NCI-H2196 (cell line): ENCODE results near the gene ITGA8.
"Not testable (repeated sequence)": the region's sequence is repeated elsewhere in the genome, so short reads cannot be mapped to it uniquely, and the experiment has no call there.

Experiments used
- DNase-seq: peaks from one replicate; lab custom pipeline; 2025; ENCODE audit not compliant: unreplicated experiment; lab: John Stamatoyannopoulos, UW

The ITGA8 gene

DNA sequence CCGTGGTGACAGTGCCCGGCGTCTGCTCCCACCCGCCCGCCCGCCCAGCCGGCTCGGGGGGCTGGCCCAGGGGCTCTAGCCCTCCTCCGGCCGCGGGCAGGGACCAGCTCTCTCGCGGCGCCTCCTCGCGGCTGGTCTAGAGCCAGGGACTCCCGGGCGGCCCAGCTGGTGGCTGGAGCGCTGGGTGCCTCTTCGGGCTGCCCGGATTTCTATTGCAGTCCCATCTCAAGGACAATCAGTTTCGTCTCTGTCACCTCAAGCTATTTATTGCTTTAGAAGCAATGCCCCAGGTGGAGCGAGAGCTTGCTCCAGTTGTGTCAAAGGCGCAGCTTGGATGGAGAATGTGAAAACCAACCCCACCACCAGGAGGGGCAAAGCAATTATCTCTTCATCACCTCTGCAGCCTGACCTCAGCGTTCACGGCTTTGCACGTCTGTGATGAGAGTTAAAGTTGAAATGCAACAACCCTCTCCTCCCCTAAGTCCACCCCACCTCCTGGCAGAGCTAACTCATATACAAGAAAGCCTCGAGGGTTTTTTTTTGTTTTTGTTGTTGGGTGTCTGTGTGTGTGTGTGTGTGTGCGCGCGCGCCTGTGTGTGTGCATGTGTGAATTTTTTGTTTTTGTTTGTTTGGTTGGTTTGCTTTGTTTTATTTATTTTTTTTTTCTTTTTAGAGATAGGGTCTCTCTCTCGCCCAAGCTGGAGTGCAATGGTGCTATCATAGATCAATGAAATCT is at the start of gene ITGA8:
TSS of gene ITGA8 (minus strand) at position 24 of the 736 bp plus-strand sequence. CDS start 151 bp downstream, outside the sequence.
- DNase-seq: no peak

DNA sequence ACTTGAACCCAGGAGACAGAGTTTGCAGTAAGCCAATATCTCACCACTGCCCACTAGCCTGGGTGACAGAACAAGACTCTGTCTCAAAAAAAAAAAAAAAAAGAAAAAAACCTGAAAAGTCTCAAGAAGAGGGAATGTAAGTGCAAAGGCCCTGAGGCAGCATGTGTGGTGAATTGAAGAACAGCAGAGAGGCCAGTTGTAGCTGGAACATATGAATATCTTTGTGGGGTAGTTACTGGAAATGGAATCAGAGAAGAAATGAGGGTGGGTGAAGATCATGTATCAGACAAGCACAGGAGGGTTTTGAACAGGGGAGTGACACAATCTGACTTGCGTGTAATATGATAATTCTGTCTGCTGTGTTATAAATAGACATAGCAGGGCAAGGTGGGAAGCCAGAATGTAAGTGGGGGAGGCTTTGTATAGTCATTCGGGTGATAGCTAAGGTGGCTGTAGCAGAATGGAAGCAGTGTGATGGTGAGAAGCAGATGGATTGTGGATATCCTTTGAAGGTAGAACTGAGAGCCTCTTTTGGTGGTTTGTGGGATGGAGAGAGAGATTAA is 45.3 kb upstream of the ITGA8 start:
- DNase-seq: no peak

DNA sequence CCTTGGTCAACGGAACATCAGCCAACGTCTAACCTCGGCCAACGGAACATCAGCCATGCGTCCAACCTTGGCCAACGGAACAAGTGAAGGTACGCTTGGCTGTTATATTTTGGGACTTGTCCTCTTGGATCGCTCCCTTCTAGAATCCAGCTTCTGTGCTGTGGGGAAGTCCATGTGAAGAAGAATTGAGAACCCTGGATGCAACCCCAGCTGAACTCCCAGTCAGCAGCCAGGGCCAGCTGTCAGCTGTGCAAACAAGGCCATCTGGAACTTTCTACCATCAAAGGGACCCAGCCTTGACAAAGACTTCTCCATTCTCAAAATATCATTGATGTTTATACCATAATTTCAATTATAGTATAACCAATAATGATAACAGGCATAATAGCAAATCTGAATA is 43.3 kb upstream of the ITGA8 start:
- DNase-seq: no peak

DNA sequence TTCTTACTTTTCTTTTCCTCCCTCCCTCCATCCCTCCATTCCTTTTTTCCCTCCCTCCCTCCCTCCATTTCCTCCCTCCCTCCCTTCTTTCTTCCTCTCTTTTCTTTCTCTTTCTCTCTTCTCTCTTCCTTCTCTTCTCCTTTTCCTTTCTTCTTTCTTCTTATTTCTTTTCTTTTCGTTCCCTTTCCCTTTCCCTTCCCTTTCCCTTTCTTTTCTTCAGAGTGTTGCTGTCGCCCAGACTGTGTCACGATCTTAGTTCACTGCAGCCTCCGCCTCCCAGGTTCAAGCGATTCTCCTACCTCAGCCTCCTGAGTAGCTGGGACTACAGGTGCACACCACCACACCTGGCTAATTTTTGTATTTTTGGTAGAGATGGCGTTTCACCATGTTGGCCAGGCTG is 42.5 kb upstream of the ITGA8 start:
- DNase-seq: not testable (repeated sequence)

DNA sequence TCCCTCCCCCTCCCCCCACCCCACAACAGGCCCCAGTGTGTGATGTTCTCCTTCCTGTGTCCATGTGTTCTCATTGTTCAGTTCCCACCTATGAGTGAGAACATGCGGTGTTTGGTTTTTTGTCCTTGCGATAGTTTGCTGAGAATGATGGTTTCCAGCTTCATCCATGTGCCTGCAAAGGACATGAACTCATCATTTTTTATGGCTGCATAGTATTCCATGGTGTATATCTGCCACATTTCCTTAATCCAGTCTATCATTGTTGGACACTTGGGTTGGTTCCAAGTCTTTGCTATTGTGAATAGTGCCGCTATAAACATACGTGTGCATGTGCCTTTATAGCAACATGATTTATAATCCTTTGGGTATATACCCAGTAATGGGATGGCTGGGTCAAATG is 41.5 kb upstream of the ITGA8 start:
- not testable (repeated sequence) for DNase-seq

DNA sequence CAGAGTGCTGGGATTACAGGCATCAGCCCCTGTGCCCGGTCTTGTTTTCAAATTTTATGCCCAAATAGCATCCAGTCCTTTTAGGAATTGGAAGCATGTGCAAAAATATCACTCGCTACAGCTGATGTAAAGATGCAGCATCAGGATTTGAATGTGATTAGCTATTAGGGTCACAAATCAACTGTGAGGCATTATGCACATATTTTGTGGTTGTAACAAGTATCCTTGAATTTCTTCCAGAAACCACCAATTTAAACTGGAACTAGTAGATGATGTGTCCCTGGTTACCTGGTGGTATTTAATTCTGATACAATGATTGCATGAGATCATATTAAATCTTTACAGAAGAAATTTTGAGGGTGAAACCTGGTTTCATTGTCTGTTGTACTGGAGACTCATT is 41.0 kb upstream of the ITGA8 start:
- DNase-seq: no peak

DNA sequence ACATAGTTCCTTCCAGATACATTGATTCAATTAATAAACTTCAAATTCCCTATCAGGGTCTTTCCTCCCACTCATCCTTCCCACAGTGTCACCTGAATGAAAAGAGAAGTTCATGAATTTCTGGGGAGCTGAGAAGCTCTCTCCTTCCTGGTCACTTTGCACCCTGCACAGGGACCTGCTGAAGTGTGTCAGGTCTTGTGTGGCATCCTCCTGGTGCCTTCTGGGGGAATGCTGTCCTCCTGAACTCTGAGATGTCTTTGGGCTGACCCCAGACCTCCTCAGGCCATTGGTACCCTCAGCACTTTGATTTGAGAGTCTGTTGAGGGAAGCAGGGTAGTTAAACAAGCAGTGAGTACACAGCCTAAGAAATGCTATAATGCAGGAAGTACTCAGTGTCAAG is 39.5 kb upstream of the ITGA8 start:
- DNase-seq: no peak

DNA sequence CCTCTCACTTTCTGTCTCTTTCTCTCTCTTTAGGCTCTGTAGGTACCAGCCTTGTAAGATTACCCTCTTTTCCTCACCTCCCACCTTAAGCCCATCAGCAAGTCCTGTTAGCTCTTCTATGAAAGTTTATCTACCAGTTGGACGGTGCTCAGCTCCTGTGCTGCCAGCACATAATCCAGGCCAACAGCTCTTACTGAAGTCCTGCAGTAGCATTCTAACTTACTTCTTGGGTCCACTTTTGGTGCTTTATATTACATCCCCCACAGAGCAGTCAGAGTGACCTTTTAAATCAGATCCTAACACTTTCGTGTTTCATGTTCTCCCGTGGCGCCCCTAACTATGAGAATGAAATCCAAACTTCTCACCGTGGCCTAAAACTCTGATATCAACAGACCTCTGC is 38.9 kb upstream of the ITGA8 start:
- no peak for DNase-seq

DNA sequence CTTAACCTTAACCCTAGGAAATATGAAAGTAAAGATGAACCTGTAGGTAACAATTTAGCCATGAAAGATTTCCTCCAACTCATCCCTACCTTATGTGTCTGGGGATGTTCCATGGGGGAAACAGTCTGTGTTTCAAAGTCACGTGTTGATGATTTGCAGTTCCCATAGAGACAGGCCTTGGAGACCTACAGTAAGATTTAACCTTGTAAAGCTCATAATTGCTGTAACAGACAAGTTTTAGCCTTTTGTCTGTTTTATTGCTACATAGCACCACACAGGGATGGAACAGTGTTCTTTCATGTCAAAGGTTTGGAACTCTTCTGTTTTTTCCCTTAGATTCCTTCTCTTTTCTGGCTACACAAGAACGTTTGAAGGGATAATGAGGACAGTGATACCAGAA is 35.2 kb upstream of the ITGA8 start:
- DNase-seq: no peak

DNA sequence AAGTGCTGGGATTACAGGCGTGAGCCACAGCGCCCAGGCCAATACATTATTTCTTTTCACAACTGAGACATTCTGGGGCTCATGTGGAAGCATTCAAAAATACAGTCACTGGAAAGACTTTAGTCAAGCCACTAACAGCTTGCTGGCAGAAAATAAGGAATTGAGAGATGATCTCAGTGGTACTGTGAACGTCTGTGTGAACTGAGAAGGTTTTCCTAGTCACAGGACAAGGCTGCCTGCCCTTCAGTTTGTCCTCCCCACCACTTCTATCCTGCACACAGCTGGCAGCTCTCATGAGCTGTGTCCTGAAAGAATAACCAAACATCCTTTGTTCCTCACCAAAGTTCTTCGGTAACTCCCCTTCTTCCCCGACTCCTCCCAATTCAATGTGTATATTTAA is 31.3 kb upstream of the ITGA8 start:
- DNase-seq: no peak

DNA sequence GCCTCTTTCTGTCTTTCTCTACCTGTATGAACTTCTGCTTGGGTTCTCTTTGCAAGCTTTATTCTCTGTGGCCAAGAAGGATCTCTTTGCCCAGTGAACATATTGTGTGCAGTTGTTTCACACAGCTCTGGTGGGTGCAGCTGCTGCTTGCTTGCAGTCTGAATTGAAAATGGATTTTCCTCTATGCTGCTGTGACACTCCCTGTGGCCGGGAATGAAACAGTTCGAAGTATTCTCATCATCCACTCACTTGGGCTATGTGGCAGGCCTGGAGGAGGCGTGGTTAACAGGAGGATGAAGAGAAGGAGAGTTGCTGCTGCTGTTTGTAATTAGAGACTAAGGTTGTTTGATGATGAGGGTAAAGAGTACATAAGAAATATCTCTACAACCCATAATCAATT is 28.4 kb upstream of the ITGA8 start:
- DNase-seq: no peak

DNA sequence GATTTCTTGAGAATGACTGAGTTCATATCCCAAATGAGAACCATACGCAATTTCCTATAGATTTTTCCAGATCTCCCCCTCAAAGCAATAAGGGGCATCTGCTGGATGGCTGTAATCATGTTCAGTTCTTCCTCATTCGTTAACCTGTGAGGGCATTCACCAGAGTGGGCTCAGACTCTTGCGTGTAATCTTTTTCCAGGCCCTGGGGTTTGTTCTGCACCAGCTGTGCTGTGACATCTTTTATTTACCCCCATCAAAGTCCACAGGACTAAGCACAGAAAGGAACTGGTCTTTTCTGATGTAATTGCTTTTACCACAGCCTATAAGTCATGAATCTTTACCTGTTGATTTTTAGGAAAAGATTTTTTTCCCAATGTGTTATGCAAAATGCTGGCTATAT is 27.9 kb upstream of the ITGA8 start:
- DNase-seq: no peak

DNA sequence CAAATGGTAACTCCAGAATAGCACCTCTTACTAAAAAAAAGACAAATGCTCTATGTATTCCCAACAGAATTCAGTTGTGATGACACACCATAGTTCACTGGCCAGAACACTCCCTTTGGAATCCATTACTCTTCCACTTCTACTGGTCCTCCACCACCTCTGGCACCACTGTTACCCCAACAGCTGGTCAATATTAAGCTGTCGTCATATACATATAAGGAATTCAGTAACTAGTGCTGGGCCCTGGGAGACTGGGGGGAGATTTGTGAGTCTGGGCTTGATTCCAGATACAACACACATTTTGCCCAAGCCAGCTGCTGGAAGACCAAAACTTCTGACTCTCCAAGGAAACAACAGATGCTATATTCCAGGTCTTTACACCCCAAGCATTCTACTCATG is 26.0 kb upstream of the ITGA8 start:
- DNase-seq: no peak

DNA sequence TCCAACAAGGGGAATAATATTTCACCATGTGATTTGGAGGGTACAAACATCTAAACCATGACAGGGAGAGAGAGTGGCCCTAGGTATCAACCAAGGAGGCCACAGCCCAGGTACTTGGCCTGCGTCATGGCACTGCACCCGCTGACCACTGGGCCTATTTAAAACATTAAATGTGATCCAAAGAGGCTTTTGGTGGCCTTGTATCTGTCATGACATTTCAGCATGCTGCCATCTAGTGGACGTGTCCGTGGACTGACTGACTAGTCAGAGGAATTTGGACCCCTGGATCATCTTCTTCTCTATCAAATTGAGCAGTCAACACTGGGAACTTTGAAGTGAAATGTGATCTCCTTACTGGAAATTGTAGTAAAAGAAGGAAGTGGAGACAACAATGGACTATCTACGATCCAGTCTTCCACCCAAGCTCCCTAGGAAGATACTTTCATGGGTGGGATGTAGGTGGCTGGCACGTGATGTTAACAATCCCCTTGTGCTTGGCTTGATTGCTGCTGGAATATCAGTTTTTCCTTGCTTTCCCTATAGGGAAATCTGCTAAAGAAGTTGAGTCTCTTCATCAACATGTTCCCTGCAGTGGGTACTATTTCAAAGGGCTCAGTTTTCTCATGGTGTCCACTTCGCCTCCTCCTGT is 24.6 kb upstream of the ITGA8 start:
- DNase-seq: peak; percentile 11

DNA sequence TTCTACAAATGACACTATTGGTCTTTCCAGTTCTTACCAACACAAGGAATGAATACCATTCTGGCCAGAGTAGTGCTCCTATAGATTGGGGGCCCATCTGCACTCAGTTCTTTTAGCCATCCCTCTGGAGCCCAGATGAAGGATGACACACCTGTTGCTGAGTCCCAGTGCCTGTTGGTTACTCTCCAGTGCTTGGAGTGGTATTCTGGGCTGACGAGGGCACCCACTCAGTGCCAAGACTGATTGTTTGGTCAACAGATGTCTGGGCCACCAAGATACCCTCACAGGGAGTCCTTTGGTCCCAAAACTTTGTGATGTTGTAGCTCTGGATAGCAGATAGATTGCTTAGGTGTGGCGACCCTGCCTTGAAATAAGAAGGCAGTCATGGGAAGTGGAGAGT is 23.7 kb upstream of the ITGA8 start:
- DNase-seq: no peak

DNA sequence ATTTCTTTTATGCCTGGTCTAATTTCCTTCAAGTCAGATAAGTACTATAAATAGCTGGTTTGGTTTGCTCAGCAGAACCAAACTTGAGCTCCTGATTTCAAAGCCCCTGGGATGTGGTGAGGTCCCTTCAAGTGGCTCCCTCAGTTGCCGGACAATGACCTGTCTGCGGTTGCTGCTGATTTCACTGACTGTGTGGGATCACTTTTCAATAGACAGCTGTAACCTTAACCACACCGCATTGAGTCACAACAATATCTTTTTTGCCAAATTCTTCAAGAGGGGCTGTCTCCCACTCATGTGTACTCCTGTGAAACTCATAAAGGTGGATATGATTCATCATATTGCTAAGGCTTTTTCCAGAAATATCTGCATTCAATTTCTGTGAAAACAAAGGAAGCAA is 23.1 kb upstream of the ITGA8 start:
- DNase-seq: no peak

DNA sequence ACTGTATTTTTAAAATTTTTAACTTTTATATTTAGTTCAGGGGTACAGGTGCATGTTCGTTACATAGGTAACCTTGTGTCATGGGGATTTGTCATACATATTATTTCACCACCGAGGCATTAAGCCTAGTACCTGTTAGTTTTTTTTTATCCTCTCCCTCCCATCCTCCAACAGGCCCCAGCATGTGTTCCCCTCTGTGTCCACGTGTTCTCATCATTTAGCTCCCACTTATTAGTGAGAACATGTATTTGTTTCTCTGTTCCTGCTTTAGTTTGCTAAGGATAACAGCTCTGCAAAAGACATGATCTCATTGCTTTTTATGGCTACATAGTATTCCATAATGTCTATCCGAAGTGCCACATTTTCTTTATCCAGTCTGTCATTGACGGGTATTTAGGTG is 22.4 kb upstream of the ITGA8 start:
- DNase-seq: no peak

DNA sequence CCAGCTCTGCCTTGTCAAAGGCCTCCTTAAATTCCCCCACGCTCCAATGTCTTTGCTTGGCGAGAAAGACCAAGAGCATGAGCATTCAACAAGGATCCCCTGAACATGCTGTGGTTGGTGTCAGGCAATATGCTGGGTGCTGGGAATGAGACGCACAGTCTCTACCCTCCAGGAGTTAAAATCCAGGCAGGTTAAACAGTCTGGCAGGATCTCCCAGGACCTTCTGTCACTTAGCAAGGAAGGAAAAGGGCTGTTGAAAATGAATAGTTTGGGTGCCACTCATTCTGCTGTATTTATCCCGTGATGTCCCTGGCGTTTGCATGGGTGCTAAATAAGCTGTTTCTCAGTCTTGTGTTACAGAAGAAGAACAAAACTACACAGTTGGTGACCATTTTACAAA is 21.9 kb upstream of the ITGA8 start:
- no peak for DNase-seq

DNA sequence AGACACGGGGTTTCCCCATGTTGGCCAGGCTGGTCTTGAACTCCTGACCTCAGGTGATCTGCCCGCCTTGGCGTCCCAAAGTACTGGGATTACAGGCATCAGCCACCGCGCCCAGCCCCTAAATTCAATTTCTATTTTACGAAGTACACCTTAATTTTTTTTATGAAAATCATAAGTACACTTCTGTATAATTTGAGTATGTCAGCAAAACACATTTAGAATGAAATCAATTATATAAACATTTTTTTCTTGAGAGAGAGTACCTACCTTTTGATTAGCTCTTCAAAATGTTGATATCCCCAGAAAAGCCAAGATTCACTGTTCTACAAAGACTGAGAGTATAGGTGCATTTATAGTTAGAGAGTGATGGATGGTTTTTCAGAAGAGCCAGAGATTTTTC is 20.5 kb upstream of the ITGA8 start:
- no peak for DNase-seq

DNA sequence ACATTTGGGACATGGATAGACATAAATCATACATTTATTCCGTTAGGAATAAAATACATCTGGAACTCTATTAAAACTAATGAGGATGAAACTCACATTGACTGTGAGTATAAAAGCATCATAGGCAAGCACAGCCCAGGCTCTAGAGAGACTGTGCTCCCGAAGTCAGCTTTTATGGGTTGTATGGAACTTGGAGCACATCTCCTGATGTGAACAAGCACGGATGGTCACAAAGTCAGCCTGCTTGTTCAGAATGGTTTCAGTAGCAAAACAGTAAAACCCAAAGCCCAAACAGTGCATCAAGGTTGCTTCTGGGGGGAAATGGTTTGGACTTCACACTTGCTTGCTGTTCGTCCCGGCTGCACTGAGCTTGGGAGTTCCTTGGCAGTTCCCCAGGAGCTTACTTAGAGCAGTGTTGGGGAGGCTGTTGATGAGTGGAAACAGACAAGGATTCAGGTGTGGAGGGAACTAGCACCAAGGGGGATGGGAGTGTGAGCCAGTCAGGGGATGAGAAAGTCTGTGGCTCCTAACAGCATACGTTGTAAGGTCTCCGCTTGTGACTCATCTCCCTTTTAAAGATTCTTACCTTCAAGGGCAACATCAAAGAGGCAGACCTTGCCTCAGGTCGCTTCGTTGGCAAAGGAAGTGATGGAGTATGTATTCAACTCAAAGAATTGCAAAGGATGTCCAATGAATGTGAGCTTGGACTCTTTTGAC is 19.7 kb upstream of the ITGA8 start:
- DNase-seq: no peak

DNA sequence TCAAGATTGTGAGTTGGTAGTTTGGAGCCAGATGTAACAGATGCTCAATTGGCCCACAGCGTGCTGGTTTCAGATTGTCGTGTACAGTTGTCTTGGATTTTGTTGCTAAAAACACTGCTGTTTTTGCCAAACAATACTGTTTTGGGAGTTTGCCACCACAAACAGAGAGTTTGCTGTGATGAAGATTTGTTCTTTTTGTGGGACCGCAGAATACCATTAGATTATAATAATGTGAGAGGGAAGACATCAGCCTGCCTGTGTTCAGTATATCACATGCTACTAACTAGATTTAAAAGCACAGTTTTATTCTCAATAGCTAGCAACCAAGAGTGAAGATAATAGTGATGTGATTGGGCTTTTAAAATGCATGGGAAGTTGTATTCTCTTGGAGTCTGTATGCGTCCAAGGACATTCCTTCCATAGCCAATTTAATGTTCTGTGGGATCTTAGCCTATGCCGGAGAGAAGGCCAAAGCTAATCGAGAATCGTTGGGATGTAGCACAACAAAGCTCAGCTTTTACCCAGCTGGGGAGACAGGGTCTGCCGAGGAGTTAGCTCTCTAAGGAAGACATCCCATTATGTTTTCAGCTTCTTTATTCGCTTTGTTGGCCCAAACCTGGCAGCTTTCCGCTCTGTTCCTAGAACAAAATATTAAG is 18.7 kb upstream of the ITGA8 start:
- no peak for DNase-seq
